Stimulated activated CD4-positive, alpha-beta T cell treated with anti-CD3 and anti-CD28 coated beads, Interleukin-4, amount 100 ng/mL, for 48 hours (primary cell): ENCODE results near the gene RHOD.

Experiments
- DNase-seq, 2 donors: peaks; one replicate each; pipeline ENCODE4 v3.0.0-alpha.2; 2020; ENCODE audit warnings: low read depth in 2 of 2

The RHOD gene

GRCh38 chr11:67117672-67118180 is 61.1 kb downstream of the RHOD start:
- peak; percentile 27 to 30 for DNase-seq

GRCh38 chr11:67118181-67118766 is 61.6 kb downstream of the RHOD start:
- DNase-seq, result peak; percentile 32 to 40

GRCh38 chr11:67118801-67119584 is 62.3 kb downstream of the RHOD start, which contains the start of gene KDM2A:
KDM2A (plus strand) TSS chr11:67119263; CDS start chr11:67121317, 2,054 bp downstream.
- DNase-seq, result peak; percentile 98 to 99

GRCh38 chr11:67119585-67120391 is 63.1 kb downstream of the RHOD start:
- no peak for DNase-seq

GRCh38 chr11:67120456-67120855 is 63.8 kb downstream of the RHOD start:
- DNase-seq, result no peak

GRCh38 chr11:67120881-67121710 is 64.4 kb downstream of the RHOD start:
- DNase-seq, result no peak
